ENCODE data around the gene HIVEP1.

Gene HIVEP1

DNA sequence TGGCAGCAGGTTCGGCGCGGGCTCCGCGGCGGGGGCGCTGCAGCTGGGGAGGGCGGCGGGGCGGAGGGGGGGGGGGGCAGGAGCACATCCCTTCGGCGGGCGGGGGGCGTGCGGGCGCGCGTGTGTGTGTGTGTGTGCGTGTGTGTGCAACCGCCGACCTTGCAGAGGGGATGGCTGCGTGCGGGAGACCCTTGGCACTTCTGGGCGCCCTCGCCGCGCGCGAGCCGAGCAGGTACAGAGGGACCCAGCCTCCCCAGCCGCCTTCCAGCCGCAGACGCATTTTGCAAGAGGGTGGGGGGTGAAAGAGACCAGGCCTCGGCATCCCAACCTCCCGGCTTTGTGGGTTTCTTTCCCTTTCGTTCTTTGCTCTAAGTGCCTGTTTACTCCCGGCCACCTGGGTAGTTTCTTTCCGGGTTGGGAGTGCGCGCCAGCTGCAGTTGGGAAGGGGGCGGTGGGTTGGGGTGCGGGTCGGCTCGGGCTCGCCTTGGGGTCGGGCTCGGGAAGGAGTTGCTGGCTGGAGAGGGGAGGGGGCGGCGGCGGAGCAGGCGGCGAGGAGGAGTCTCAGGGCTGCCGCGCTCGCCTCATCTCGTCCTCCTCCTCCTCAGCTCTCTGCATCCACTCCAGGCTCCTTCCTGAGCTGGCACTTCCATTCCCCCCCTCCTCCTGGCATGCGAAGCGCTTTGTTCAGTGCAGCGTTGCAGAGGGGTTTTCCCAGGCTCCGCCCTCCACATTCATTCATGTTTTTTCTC is 620 bp downstream of the HIVEP1 start:
- no peaks in the 10 kb centered on the region for H3K27me3 Mint-ChIP-seq
- no peaks in the 10 kb centered on the region for H3K9me3 Mint-ChIP-seq
- peaks cover 30% of the 10 kb centered on the region for H3K36me3 Mint-ChIP-seq (ENCODE audit: insufficient read depth)
- DNase-seq (ENCODE audit: low spot score in 2 of 2) = peak; percentile 38 to 58
- peak overlapping the region; percentile 97 for H3K27ac Mint-ChIP-seq (ENCODE audit: low read depth)
- peaks cover 45% of the 10 kb centered on the region for H3K4me1 Mint-ChIP-seq
- ATAC-seq (replicated peaks; ENCODE audit: extremely low read depth, poor library complexity, severe bottlenecking) = peak; percentile 4
- peak overlapping the region; percentile 94 for H3K4me3 Mint-ChIP-seq

DNA sequence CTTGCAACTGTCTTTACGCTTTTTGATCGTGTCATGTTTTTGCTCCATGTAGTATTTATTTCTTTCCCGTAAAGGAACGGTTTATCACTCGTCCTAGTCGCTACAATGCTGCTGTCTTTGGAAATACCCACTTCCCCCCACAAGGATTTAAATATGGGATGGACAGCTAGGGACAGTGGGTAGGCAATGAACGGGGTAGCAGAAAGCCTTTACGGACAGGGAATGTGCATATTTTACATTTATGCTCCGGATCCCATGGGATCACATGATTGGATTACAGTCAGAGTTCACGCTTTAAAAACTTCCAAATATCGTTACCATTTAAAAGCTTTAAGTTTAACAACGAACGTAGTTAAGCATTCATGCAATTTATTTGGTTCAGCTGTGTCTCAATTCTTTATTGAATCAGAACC is 1.2 kb downstream of the HIVEP1 start:
- no peak for DNase-seq (ENCODE audit: low spot score in 2 of 2)
- H3K27me3 Mint-ChIP-seq = no peaks in the 10 kb centered on the region
- peak overlapping the region; percentile 97 for H3K27ac Mint-ChIP-seq (ENCODE audit: low read depth)
- H3K9me3 Mint-ChIP-seq = no peaks in the 10 kb centered on the region
- H3K4me3 Mint-ChIP-seq = peak overlapping the region; percentile 94
- H3K36me3 Mint-ChIP-seq (ENCODE audit: insufficient read depth) = peaks cover 30% of the 10 kb centered on the region
- H3K4me1 Mint-ChIP-seq = peaks cover 42% of the 10 kb centered on the region
- ATAC-seq (replicated peaks; ENCODE audit: extremely low read depth, poor library complexity, severe bottlenecking) = no peak

DNA sequence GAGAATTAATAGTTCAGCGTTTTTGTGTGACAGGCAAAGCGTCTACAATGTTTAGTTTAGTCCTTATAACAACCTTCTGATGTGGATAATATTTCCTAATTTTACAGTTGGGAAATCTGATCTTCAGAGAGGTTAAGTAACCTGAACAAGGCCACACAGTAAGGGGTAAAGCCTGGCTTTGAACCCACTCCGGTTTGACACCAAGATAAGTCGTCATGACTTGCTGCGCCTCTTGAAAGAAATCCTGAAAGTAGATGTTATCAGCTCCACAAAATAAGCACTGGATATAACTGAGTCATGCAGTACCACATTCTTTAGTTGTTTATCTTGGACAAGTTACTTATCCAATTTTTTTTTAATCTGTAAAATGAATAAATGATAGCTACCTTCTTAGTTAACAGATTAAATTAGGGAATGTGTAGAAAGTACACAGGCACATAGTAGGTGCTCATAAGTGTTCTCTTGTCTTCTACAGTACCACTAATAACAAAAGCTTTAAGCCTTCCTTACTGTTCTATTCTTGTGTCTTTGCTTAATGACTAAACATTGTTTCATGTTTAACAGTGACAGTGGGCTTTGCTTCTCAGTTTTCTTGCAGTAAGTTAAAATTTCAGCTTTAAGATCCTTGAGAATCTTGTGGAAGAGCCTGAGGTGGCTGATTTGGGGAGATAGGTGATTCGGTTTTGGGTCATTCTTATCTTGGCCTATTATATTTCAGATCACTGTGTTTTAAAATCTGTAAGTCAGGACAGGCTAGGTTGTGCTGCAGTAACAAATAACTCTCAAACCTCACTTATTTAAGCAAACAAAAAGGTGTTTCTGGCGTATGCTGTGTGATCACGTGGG is 2.1 kb downstream of the HIVEP1 start:
- Mint-ChIP-seq H3K36me3 (ENCODE audit: insufficient read depth) (peaks cover 25% of the 10 kb centered on the region), H3K4me3 (no peak overlapping the region), H3K4me1 (peaks cover 44% of the 10 kb centered on the region), H3K27me3 (no peaks in the 10 kb centered on the region), H3K9me3 (no peaks in the 10 kb centered on the region), H3K27ac (ENCODE audit: low read depth) (no peak overlapping the region)
- no peak for ATAC-seq (replicated peaks; ENCODE audit: extremely low read depth, poor library complexity, severe bottlenecking)
- no peak for DNase-seq (ENCODE audit: low spot score in 2 of 2)

DNA sequence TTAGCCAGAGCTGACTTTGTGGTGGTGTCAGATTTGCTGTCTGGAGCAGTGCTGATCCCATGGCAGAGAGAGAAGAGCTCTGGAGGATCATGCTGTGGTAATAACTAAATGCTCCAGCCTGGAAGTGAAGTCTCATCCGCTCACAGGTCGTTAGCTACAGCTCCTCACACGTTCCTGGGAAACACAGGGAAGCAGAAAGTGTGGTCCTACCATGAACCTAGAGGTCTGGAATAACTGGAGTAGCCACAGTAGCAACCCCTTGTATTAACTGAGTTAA is 2.7 kb downstream of the HIVEP1 start:
- no peak overlapping the region for H3K27ac Mint-ChIP-seq (ENCODE audit: low read depth)
- no peak for ATAC-seq (replicated peaks; ENCODE audit: extremely low read depth, poor library complexity, severe bottlenecking)
- no peaks in the 10 kb centered on the region for H3K9me3 Mint-ChIP-seq
- peaks cover 27% of the 10 kb centered on the region for H3K36me3 Mint-ChIP-seq (ENCODE audit: insufficient read depth)
- no peak overlapping the region for H3K4me3 Mint-ChIP-seq
- H3K27me3 Mint-ChIP-seq = no peaks in the 10 kb centered on the region
- H3K4me1 Mint-ChIP-seq = peaks cover 43% of the 10 kb centered on the region
- no peak for DNase-seq (ENCODE audit: low spot score in 2 of 2)

DNA sequence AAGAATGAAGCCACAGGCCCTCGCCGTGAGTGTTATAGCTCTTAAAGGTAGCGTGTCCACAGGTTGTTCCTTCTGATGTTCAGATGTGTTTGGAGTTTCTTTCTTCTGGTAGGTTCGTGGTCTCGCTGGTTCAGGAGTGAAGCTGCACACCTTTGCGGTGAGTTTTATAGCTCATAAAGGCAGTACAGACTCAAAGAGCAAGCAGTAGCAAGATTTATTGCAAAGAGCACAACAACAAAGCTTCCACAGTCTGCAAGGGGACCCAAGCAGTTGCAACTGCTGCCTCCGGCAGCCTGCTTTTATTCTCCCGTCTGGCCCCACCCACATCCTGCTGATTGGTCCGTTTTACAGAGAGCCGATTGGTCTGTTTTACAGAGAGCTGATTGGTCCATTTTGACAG is 5.2 kb downstream of the HIVEP1 start:
- H3K4me1 Mint-ChIP-seq = peaks cover 41% of the 10 kb centered on the region

DNA sequence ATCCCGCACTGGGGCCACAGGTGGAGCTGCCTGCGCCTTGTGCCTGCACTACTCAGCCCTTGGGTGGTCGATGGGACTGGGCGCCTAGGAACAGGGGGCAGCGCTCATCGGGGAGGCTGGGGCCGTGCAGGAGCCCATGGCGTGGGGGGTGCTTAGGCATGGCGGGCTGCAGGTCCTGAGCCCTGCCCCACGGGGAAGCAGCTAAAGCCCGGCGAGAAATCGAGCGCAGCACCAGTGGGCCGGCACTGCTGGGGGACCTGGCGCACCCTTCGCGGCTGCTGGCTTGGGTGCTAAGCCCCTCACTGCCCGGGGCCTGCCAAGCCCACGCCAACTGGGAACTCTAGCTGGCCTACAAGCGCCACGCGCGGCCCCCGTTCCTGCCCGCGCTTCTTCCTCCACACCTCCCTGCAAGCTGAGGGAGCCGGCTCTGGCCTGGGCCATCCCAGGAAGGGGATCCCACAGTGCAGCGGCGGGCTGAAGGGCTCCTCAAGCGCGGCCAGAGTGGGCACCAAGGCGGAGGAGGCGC is 5.8 kb downstream of the HIVEP1 start:
- H3K4me1 Mint-ChIP-seq = peaks cover 39% of the 10 kb centered on the region
- no peak overlapping the region for H3K27ac Mint-ChIP-seq (ENCODE audit: low read depth)
- no peak for DNase-seq (ENCODE audit: low spot score in 2 of 2)
- H3K4me3 Mint-ChIP-seq = no peak overlapping the region
- no peak for ATAC-seq (replicated peaks; ENCODE audit: extremely low read depth, poor library complexity, severe bottlenecking)
- H3K27me3 Mint-ChIP-seq = no peaks in the 10 kb centered on the region
- peaks cover 17% of the 10 kb centered on the region for H3K36me3 Mint-ChIP-seq (ENCODE audit: insufficient read depth)
- H3K9me3 Mint-ChIP-seq = no peaks in the 10 kb centered on the region

More for the DNA sequence above, 5.2 kb downstream of the HIVEP1 start:
- no peak overlapping the region for H3K27ac Mint-ChIP-seq (ENCODE audit: low read depth)
- no peaks in the 10 kb centered on the region for H3K27me3 Mint-ChIP-seq
- no peak for DNase-seq (ENCODE audit: low spot score in 2 of 2)
- no peaks in the 10 kb centered on the region for H3K9me3 Mint-ChIP-seq
- ATAC-seq (replicated peaks; ENCODE audit: extremely low read depth, poor library complexity, severe bottlenecking) = no peak
- H3K4me3 Mint-ChIP-seq = no peak overlapping the region
- H3K36me3 Mint-ChIP-seq (ENCODE audit: insufficient read depth) = peaks cover 22% of the 10 kb centered on the region

DNA sequence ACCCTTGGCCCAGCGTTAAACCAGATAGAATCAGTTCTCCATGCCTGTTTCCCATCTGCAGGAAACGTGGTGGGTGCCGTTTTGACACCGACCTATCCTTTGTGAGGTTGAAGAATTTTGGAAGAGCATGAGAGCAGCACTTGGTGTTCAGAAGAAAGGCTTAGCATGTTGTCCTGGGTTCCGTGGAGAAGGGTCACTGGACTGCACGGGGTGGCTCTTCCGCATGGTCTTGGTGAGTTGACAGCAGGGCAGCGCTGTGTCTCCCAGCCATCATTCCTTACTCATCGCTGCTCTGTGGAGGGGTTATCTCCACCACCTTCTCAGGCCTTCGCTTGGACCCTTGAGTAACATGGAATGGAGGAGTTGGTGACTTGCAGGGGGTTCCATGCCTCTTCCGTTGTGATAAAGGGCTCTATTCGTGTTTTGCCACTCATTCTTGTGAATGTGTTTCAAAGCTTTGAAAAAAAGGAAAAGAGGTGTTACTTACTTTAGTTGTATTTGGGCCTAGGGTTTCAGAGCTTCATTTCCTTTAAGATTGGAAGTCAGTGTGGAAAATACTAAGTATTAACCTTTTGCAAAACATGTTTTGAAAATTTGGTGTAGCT is 8.2 kb downstream of the HIVEP1 start:
- Mint-ChIP-seq H3K4me1 (peaks cover 33% of the 10 kb centered on the region), H3K27ac (ENCODE audit: low read depth) (no peak overlapping the region), H3K4me3 (no peak overlapping the region), H3K36me3 (ENCODE audit: insufficient read depth) (peaks cover 15% of the 10 kb centered on the region), H3K9me3 (no peaks in the 10 kb centered on the region), H3K27me3 (no peaks in the 10 kb centered on the region)
- ATAC-seq (replicated peaks; ENCODE audit: extremely low read depth, poor library complexity, severe bottlenecking) (no peak), DNase-seq (ENCODE audit: low spot score in 2 of 2) (no peak)

DNA sequence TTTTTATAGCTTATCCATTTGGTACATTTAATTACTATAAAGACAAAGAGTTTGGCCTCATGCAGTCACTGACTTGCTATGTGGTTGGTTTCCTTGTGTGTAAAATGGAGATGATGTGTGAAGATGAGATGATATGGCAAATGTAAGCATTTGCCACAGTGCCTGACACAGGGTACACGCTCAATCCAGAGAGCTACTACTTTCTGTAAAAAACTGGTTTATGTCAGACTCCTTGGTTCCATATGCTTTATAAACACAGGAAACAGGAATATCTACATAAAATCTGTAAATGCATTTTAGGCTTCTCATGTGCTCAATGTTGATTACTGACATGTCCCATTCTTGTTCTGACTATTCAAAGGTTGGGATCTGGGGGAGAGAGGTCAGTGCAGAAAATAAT is 10.4 kb downstream of the HIVEP1 start:
- Mint-ChIP-seq H3K9me3 (no peaks in the 10 kb centered on the region), H3K4me3 (no peak overlapping the region), H3K4me1 (peaks cover 40% of the 10 kb centered on the region), H3K27ac (ENCODE audit: low read depth) (no peak overlapping the region), H3K36me3 (ENCODE audit: insufficient read depth) (peaks cover 8% of the 10 kb centered on the region), H3K27me3 (no peaks in the 10 kb centered on the region)
- no peak for DNase-seq (ENCODE audit: low spot score in 2 of 2)
- no peak for ATAC-seq (replicated peaks; ENCODE audit: extremely low read depth, poor library complexity, severe bottlenecking)

DNA sequence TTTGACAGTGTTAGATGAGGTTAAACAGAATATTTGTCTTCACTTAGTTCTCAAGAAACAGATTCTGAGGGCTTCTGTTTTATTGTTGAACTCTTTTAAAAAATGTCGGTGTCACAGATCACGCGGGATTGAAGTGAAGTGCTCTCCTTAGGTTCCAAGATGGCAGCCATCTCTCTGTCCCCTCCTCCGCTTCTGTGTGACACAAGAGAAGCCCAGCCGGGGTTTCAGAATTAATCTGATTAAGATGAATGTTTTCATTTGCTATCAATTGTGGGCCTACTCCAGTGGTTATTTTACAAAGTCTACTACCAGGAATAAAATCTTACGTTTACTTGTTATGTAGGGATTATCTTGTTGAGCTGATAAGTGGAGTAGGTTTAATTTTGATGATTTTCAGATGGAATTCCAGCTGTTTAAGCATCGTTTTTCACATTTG is 10.9 kb downstream of the HIVEP1 start:
- Mint-ChIP-seq H3K36me3 (ENCODE audit: insufficient read depth) (peaks cover 8% of the 10 kb centered on the region), H3K4me3 (no peak overlapping the region), H3K4me1 (peaks cover 44% of the 10 kb centered on the region)

DNA sequence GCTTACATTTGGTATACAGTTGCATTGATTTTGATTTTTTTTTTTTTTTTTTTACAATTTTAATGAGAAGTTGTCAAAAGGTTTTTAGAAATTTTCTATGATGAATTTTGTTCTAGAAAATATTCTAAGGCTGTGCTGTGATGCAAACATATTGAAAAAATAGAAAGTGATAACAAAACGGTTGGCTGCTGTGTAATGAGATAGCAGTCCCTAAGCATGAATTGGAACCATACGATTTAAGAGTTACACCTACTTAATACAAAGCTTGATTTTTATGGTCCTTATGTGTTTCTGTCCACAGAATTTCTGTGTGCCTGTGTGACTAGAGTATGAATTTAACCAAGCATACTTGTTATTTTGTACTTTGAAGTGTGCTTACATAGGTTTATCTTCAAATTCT is 12.1 kb downstream of the HIVEP1 start:
- peaks cover 2% of the 10 kb centered on the region for H3K9me3 Mint-ChIP-seq
- H3K4me3 Mint-ChIP-seq = no peak overlapping the region
- DNase-seq (ENCODE audit: low spot score in 2 of 2) (no peak), ATAC-seq (replicated peaks; ENCODE audit: extremely low read depth, poor library complexity, severe bottlenecking) (no peak)
- no peaks in the 10 kb centered on the region for H3K27me3 Mint-ChIP-seq
- no peak overlapping the region for H3K27ac Mint-ChIP-seq (ENCODE audit: low read depth)
- H3K4me1 Mint-ChIP-seq = peaks cover 41% of the 10 kb centered on the region
- peaks cover 8% of the 10 kb centered on the region for H3K36me3 Mint-ChIP-seq (ENCODE audit: insufficient read depth)

More for the DNA sequence above, 10.9 kb downstream of the HIVEP1 start:
- H3K27ac Mint-ChIP-seq (ENCODE audit: low read depth) = no peak overlapping the region
- no peaks in the 10 kb centered on the region for H3K9me3 Mint-ChIP-seq
- DNase-seq (ENCODE audit: low spot score in 2 of 2) = no peak
- no peaks in the 10 kb centered on the region for H3K27me3 Mint-ChIP-seq
- no peak for ATAC-seq (replicated peaks; ENCODE audit: extremely low read depth, poor library complexity, severe bottlenecking)

DNA sequence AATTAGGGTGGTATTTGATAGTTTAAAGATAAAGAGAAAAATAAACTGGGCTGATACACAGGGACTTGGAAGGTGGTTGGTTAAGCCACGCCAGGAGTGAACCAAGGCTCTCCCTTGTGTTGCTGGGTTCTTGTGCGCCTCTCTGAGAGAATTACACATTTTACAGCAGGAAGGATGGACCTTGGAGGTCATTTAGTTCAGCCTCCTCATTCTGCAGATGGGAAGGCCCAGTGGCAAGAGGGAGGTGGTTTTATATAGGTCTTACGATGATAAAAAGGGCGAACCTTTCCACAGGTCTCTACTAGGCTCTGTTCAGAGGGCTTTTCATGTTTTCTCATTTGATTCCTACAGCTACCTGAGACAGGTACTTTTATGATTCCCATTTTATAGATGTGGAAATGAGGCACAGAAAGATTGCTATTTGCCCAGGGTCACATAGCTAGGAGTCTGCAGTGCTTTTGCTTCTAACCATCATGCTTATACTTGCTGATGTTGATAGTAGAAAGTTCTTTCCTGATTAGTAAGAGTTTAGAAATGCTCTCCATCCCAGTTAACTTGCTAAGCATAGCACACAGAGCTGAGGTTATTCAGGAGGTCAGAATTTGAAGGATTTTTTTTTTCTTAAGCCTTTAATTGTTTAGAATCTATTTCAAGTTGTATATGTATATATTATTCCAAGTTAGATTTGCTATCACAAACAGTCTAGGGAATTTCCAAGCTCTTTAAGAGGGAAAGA is 12.8 kb downstream of the HIVEP1 start:
- Mint-ChIP-seq H3K4me3 (no peak overlapping the region), H3K9me3 (peaks cover 6% of the 10 kb centered on the region), H3K4me1 (peaks cover 39% of the 10 kb centered on the region), H3K36me3 (ENCODE audit: insufficient read depth) (peaks cover 5% of the 10 kb centered on the region), H3K27me3 (no peaks in the 10 kb centered on the region), H3K27ac (ENCODE audit: low read depth) (no peak overlapping the region)
- ATAC-seq (replicated peaks; ENCODE audit: extremely low read depth, poor library complexity, severe bottlenecking) (no peak), DNase-seq (ENCODE audit: low spot score in 2 of 2) (no peak)

DNA sequence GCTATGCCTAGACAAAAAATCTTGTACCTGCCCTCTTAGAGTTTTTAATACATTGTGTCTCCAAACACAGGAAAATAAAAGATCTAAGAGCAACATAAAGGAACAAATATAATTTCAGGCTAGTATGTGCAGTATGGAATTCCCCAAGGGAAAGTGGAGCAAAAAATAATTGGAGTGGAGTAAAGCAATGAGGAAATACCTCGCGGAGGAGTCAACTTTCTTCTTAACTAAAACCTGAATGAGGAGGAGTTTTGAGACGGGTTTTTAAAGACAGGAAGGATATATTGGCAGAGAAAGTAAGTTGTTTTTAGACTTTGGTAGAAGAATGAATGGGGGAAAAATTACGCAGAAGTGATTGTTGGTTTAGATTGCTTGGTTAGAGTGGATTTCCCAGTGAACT is 14.0 kb downstream of the HIVEP1 start:
- Mint-ChIP-seq H3K27me3 (no peaks in the 10 kb centered on the region), H3K4me1 (peaks cover 36% of the 10 kb centered on the region), H3K4me3 (no peak overlapping the region), H3K36me3 (ENCODE audit: insufficient read depth) (peaks cover 4% of the 10 kb centered on the region), H3K9me3 (peaks cover 11% of the 10 kb centered on the region), H3K27ac (ENCODE audit: low read depth) (no peak overlapping the region)
- ATAC-seq (replicated peaks; ENCODE audit: extremely low read depth, poor library complexity, severe bottlenecking) = no peak
- no peak for DNase-seq (ENCODE audit: low spot score in 2 of 2)
